ENCODE results near the gene ANO9.
A peak's percentile ranks its signal among the peaks of the same experiment; 100 is the strongest.
"Not testable (repeated sequence)": the region's sequence is repeated elsewhere in the genome, so short reads cannot be mapped to it uniquely, and the experiment has no call there.

Gene ANO9

DNA sequence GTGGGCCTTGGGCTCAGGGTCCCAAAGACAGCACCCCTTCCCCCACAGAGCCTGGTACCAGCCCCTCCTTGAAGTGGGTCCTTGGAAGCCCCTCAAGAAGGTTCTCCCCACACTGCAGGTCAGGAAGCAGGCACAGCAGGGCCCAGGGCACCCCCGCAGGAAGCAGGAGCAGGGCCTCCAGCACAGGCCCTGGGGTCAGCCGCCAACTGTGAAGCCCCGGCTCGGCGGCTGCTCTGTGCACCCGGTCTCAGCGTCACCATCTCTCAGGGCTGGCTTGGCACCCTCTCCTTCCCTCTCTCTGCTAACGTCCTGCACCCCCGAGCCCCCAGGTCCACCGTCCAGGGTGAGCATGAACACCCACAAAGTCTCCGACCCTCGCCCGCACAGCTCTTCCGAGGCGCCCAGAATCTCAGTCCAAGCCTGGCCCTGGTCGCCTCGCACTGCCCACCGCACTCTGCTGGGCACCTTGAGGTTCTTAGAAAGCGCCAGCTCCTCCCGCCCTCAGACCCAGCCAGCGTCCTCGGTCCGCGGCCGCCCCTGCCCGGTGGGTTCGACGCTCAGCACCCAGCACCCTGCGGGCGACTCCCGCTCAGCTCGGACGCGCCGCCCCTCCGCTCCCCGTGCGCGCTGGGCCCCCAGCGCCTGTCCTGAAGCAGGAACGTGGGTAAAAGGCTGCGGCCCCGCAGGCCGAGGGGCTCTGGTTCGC lies 25.6 kb downstream of the ANO9 start:
- no peak for DNase-seq (ENCODE audit: low read depth)

DNA sequence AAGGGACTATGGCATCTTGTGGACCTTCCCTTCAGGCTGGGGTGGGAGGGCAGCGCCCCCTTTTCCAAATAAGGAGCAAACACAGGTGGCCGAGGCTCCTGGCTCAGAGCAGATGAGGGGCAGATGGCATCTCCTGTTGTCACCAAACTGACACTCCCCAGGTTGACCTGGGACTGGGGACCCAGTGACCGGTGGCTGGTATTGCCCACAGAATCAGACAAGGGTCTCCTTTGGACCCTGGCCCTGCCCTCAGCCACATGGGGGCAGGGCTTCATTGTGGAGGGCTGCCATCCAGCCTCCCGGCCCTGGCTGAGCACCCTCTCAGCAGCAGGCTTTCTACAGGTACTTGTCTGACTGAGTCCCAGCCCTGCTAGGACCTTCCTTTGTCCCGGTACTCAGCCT lies 26.2 kb downstream of the ANO9 start:
- DNase-seq (ENCODE audit: low read depth), result no peak

DNA sequence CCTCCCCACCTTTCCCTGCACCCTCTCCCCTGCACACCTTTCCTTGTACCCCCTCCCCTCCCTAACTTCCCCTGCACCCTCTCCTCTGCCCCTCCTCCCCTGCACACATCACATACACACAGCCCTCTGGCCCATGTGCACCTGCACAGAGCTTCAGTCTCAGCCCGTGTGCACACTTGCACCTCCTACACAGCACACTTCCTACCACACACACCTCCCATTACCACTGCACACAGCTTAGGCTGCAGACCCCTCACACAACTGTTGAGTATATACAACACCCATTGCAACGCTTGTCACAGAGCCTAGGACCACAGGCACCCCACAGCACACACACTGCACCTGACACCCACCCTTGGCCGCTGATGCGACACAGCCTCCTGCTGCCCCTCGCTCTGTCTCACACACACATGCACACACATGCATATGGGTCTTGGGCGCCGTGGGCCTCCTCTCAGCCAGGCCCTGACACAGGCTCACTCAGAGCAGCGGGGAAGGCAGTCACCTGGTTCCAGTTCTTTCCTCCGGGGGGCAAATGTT lies 27.4 kb downstream of the ANO9 start:
- no peak for DNase-seq (ENCODE audit: low read depth)

DNA sequence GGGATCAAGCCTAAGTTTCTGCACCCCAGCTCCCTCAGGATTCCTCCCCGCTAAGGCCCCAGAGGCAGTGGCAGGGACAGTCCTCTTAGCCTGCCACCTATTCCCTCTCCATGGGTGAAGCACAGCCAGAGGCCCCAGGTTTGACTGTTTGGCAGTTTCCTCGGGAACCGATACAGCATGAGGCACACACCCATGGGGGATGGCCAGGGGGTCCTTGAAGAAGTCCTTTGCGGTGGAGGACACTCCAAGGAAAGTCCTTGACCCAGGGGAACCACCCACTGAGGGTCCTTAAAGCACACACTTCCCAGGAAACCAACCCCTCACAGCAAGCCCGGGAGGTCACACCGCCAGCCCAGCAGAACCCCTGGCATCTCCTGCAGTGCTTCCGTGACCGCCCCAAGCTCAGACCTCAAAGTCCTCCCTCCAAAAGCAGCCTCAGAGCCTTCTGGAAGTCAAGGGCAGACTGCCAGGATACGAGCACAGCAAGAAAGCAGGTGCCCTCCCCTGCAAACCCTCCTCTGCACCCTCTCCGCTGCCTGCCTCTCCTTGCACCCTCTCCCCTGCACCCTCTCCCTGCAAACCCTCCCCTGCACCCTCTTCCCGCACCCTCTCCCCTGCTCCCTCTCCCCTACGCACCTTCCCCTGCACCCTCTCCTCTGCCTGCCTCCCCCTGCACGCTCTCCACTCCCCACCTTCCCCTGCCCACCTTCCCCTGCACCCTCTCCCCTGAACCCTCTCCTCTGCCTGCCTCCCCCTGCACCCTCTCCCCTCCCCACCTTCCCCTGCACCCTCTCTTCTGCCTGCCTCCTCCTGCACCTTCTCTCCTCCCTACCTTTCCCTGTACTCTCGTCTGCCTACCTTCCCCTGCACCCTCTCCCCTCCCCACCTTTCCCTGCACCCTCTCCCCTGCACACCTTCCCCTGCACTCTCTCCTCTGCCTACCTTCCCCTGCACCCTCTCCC lies 28.4 kb downstream of the ANO9 start:
- no peak for DNase-seq (ENCODE audit: low read depth)

DNA sequence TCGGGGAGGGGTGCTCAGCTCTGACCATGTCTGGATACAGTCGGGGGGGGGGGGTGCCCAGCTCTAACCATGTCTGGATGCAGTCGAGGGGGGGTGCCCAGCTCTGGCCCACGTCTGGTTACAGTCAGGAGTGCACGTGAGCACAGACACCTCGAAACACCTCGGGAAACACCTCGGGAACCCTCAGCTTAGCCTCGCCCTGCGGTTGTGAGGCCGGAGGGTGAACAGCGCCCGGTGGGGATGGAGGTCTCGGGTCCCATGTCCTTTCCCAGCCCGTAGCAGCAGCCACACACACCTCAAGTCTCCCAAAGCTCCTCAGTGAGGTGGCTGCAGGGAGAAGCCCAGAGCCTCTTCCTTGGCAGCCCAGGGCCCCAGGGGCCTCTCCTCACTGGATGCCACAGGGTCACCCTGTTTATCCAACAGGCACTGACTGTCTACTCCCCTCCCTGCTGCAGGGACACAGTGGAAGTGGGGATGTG lies 29.1 kb downstream of the ANO9 start:
- no peak for DNase-seq (ENCODE audit: low read depth)

DNA sequence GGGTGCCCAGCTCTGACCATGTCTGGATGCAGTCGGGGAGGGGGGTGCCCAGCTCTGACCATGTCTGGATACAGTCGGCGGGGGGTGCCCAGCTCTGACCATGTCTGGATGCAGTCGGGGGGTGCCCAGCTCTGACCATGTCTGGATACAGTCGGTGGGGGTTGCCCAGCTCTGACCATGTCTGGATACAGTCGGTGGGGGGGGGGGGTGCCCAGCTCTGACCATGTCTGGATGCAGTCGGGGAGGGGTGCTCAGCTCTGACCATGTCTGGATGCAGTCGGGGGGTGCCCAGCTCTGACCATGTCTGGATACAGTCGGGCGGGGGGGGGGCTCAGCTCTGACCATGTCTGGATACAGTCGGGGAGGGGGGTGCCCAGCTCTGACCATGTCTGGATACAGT lies 30.3 kb downstream of the ANO9 start:
- DNase-seq (ENCODE audit: low read depth), result not testable (repeated sequence)

DNA sequence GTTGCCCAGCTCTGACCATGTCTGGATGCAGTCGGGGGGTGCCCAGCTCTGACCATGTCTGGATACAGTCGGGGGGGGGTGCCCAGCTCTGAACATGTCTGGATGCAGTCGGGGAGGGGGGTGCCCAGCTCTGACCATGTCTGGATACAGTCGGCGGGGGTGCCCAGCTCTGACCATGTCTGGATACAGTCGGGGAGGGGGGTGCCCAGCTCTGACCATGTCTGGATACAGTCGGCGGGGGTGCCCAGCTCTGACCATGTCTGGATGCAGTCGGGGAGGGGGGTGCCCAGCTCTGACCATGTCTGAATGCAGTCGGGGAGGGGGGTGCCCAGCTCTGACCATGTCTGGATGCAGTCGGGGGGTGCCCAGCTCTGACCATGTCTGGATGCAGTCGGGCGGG lies 31.1 kb downstream of the ANO9 start:
- not testable (repeated sequence) for DNase-seq (ENCODE audit: low read depth)

DNA sequence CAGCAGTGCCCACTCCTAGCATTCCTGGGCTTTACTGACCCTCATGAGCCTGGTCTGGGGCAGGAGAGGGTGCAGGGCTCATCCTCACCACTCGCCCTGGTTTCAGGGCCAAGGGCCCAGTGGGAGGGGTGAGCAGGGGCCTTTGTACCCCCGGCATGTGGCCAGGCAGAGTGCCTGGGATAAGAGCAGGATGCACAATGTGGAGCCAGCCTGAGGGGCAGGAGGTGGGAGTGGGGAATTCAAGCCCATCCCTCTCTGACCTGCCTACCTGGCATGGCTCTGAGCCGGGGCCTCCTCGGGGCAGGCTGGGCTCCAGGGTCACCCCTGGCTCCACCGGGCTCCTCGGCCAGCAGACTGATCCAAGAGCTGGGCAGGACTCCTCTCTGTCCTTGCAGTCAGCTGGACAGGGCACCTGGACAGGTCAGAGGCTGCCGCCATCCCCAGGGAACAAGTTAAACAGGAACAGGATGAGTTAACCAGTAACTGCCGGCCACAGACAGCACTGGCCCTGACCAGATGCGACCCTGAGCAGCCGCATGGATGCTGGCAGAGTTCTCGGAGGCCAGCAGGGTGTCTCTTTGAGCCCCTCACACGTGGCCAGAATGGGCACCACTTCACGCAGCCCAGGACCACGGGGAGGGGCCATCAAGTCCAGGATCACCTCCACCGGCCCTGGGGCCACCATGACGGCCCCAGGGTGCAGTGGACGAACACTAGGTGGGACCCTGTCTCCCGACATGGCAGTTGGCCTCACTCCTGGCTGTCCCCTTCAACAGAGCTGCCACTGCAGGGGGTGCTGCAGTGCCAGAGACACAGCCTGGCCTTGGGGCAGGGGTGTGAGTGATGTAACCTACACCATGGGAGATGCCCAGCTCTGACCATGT lies 32.0 kb downstream of the ANO9 start:
- DNase-seq (ENCODE audit: low read depth), result no peak

DNA sequence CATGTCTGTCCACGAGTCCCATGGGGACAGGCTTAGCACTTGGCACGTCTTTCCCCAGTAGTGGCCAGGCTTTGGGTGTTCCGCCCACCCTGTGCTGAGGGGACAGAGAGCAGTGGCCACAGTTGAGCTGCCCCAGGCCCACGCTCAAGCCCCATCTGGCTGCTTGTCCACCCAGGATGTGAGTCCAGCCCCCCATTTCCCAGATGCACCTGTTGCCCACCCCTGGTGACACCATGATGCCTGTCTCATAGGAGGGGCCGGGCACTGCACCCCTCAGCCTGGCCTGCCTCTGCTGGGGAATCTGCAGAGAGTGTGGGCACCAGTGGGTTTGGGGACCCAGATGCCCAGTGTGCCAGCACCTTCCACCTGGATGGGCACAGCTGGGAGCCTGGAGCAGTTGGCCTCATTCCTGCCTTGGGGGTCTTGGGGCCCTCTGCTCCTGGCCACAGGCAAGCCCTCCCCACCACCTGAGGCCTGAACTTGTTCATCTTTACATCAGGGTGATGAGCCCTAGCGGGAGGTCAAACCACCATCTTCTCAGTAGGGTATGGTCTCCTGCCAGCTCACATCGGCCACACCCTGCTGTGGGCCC lies 32.7 kb downstream of the ANO9 start:
- DNase-seq (ENCODE audit: low read depth), result no peak

DNA sequence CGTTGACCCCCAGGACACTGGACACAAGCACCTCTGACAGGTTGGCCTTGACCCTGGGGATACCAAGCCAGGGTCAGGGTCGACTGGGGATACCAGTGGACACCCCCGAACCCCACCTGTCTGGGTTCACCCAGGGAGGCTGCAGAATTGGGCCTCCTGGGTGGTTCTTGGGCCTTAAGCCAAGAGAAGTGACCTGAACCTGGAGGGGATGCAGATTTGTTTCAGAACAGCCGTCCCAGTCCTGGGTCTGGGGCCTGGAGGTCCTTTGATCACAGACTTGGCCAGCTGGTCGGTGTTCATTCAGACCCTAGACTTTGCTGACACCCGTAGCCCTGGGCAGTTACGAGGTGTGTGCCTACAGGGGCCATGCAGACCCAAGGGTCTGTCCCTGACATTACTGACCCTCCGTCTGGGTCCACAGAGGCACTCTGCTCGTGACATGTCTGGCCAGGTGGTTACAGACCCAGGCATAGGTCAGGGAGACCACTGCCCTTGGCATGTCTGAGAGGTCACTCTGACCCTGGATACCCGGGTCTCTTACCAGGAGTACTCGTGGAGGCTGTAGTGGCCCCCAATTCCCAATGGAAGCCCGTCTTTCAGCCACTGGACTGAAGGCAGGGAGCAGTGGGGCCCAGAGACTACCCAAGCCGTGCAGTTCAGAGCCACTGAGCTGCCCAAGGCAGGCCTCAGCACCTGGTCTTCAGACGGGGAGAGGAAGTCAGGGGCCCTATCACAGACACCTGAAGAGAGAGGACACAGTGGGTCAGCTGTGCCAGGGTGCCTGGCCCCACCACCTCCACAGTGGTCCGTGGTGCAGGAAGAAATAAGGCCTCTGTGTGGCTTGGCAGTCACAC lies 33.4 kb downstream of the ANO9 start:
- DNase-seq (ENCODE audit: low read depth), result no peak

DNA sequence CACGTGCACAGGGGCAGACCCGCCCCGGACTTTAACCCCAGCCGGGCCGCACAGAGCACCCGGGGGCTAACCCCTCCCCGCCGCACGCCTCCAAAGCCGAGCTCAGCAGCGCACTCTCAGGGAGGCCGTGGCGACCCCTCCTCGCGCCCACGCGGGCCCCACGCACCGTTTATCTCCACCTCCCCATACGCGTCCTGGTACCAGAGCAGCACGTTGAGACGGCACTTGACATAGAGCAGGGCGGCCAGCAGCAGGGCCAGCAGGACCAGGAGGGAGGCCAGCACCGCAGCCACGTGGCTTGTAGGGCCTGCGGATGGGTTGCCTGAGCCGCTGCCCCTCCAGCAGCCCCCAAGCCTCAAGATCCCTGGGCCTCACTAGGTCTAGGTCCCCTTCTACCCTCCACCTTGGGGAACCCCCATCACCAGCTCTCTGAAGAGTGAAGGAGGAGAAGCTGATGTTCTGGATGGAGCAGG lies 34.1 kb downstream of the ANO9 start:
- no peak for DNase-seq (ENCODE audit: low read depth)

DNA sequence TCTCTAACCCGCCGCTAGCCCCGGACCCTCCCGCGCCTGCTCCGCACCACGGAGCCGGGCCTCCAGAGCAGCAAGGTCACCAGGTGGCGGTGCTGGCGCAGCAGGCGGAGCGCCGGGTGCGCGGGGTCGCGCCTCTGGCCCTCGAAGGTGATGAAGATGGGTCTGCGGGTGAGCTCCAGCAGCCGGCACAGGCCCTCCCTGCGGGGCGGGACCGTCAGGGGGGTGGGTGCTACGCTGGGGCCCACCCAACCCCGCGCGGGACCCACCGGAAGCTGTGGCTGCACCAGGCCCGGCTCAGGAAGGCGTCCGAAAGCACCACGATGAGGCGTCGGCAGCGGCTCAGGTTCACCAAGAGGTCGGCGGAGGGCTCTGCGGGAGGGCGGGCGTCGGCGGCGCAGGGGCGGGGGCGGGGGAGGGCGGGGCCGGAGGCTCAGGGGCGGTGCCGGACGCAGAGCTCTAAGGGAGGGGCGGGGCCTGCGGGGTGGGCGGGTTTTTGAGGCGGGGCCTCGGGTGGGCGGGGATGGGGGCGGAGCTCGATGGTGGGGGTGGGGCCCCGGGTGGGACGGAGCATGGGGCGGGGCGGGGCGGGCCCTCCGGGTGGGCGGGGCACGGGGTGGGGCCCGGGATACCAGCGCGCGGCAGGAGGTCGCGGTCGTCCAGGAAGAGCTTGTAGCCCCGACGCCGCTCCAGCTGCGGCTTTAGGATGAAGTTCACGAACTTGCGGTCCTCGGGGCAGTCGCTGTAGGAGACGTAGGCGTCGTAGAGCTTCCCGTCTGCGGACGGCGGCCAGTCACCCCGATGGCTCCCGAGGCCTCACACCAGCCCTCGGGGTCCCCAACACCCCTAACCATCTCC lies 34.8 kb downstream of the ANO9 start:
- DNase-seq (ENCODE audit: low read depth), result peak; percentile 91

DNA sequence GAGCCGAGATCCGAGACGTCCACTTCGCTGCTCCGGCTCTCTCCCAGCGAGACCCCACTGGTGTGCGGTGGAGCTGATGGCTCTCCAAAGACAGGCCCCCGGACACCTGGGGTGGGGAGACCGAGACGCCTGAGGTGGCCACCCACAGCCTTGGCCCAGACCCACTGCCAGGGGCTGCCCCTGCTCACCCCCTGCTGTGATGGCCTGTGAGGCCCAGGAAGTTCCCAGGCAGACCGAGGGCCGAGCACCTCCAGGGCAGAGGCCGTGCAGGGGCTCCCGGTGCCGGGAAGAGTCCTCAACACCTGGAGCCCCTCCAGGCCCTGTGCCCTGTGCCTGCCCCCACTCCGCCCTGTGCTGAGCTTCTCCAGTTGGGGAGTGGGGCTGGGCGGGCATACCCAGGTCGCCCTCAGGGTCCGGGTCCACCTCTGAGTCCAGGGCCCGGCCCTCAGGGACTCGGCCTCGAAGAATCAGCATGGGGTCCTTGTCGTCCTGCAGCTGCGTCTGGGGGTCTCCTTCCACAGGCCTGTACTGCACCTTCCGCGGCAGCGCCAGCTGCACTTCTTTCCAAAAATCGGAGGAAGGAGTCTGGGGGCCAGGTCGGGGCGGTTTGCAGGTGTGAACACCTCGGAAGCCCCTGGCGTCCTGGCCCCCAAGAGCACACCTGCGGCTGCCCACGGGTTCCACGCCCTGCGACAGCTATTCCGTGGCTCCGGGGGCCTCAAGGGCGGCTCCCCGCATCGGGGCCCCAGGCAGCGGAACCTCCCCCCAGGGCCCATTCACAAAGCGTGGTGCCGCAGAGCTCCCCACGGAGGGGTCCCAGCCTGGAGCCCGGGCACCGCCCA lies 35.6 kb downstream of the ANO9 start:
- no peak for DNase-seq (ENCODE audit: low read depth)

DNA sequence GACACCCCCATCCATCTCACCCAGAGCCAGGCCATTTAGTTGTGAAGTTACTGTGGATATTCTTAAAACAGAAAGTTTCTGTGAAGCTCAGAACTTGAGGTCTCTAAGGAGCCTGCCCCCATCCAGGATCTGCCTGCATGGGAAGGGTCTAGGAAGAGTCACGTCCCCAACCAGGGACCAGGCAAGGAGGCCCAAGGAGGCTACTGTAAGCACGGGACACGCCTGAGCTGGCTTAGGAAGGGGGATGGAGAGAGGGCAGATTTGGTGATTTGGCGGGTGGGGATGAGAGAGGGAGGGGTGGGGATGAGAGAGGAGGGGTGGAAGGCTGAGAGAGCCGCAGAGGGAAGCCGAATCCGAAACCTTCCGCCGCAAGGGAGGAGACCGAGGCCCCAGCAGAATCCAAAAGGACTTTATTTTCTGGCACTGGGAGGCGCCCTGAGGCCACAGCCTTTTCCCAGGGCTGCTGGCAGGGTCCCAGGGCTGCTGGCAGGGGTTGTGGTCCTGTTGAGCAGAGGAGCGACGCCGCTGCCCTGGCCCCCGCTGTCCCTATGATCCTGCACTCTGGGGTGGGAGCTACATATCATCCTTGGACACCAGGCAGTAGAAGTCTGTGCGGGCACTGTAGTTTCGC lies 36.4 kb downstream of the ANO9 start:
- DNase-seq (ENCODE audit: low read depth), result no peak

DNA sequence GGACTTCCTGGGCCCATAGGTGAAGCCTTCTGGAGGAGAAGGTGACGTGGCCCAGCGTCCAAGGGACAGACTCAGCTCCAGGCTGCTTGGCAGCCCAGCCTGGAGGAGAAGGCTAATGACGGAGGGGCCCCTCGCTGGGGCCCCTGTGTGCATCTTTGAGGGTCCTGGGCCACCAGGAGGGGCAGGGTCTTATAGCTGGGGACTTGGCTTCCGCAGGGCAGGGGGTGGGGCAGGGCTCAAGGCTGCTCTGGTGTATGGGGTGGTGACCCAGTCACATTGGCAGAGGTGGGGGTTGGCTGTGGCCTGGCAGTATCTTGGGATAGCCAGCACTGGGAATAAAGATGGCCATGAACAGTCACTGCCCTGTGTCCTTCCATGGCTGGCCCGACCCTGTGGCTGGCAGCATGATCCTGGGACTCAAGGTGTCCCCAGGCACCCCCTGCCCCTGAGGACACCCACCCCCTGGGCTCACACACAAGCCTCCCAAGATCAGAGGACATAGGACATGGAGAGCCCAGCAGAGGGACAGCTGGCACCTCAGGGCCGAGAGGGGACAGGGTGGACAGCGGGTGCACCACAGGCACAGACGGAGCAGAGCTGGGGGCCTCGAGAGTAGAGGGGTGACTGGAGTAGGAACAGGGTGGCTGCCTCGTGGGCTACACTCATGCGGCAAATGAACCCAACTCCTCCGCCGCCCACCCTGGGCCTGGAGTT lies 37.1 kb downstream of the ANO9 start:
- no peak for DNase-seq (ENCODE audit: low read depth)

DNA sequence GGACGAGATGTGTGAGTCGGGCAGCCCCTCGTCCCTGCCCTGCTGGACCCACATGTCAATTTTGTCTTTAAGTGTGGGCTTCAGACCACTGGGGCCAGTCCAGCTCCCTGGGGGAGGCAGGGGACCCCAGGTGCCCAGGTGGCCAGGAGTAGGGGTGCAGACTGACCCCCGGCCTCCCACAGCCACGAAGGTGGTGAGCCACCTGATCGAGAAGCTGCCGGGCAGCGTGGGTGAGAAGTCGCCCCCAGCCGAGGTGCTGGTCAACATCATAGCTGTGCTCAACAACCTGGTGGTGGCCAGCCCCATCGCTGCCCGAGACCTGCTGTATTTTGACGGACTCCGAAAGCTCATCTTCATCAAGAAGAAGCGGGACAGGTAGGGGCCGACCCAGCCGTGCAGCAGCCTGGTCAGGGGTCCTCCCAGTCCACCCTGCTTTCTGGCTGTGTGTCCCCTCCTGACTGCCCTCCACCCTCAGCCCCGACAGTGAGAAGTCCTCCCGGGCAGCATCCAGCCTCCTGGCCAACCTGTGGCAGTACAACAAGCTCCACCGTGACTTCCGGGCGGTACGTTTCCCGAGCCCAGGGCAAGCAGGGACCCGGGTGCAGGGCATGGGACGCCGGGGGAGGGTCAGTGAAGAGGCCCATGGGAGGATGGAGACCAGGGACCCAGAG lies 37.9 kb downstream of the ANO9 start:
- DNase-seq (ENCODE audit: low read depth), result no peak

Measured in activated gamma-delta T cell treated with anti-CD3 and anti-CD28 coated beads, Interleukin-2, amount 50 U/mL, for 16 hours (primary cell).